Liver (tissue), 9 donors: ENCODE measurements around the gene GPANK1. TPM values are rescaled to one million over a fixed set of nuclear protein-coding genes. Genes with fewer than 3 reads are reported as not detected.

Source experiments
- DNase-seq: peaks from one replicate; pipeline ENCODE4 v3.0.0-alpha.2; 2017; ENCODE audit warnings: low spot score
- H3K27ac ChIP-seq, 2 donors: one replicate each; pipeline ENCODE4 v1.7.0; 2013; ENCODE audit warnings: inconsistent platforms in 2 of 2, low read length in 2 of 2, control low read depth in 1 of 2, low read depth in 1 of 2, mild to moderate bottlenecking in 1 of 2
- H3K27me3 ChIP-seq, 4 donors: one replicate each; pipeline versions ENCODE4 v1.6.1 to v1.7.0; 2013; ENCODE audit warnings: low read length in 3 of 4, inconsistent platforms in 1 of 4, mild to moderate bottlenecking in 1 of 4, moderate library complexity in 1 of 4; ENCODE audit not compliant: control insufficient read depth in 4 of 4, insufficient read depth in 4 of 4
- H3K36me3 ChIP-seq, 4 donors: one replicate each; pipeline versions ENCODE4 v1.6.1 to v1.7.0; 2013; ENCODE audit warnings: low read length in 3 of 4, mild to moderate bottlenecking in 3 of 4, low read depth in 1 of 4, moderate library complexity in 1 of 4; ENCODE audit not compliant: control insufficient read depth in 4 of 4, insufficient read depth in 3 of 4
- H3K4me1 ChIP-seq, 4 donors: one replicate each; pipeline versions ENCODE4 v1.6.1 to v1.7.0; 2013; ENCODE audit warnings: low read length in 3 of 4, mild to moderate bottlenecking in 3 of 4, moderate library complexity in 1 of 4; ENCODE audit not compliant: control insufficient read depth in 4 of 4, insufficient read depth in 4 of 4
- H3K4me3 ChIP-seq, 3 donors: one replicate each; pipeline versions ENCODE4 v1.6.1 to v1.7.0; 2013; ENCODE audit warnings: low read length in 3 of 3, control low read depth in 1 of 3, low read depth in 1 of 3, mild to moderate bottlenecking in 1 of 3
- H3K9ac ChIP-seq, 2 donors: one replicate each; pipeline ENCODE4 v1.7.0; 2013; ENCODE audit warnings: low read length in 2 of 2, mild to moderate bottlenecking in 2 of 2, moderate library complexity in 2 of 2, control low read depth in 1 of 2, low read depth in 1 of 2
- H3K9me3 ChIP-seq, 4 donors: one replicate each; pipeline versions ENCODE4 v1.6.1 to v1.7.0; 2013; ENCODE audit warnings: low read length in 3 of 4; ENCODE audit not compliant: control insufficient read depth in 4 of 4
- ATF3 ChIP-seq: IDR thresholded peaks from 2 replicates; pipeline ENCODE4 v1.6.1; 2016; ENCODE audit warnings: antibody characterized with exemption
- CTCF ChIP-seq: fragments of 150-350 bp; IDR thresholded peaks from 2 replicates; pipeline ENCODE4 v1.5.1; 2017; ENCODE audit warnings: improper control_type of control experiment, low read depth, low read length; ENCODE audit not compliant: missing input control
- EGR1 ChIP-seq, 2 donors: IDR thresholded peaks; 2 replicates each; pipeline ENCODE4 v1.6.1; 2016 to 2018; ENCODE audit warnings: antibody characterized with exemption in 2 of 2, low read depth in 2 of 2
- FOXA1 ChIP-seq: IDR thresholded peaks from 2 replicates; pipeline ENCODE4 v1.6.1; 2016; ENCODE audit warnings: antibody characterized with exemption
- FOXA2 ChIP-seq: IDR thresholded peaks from 2 replicates; pipeline ENCODE4 v1.6.1; 2016; ENCODE audit warnings: antibody characterized with exemption
- GABPA ChIP-seq, 2 donors: IDR thresholded peaks in 1 of 2; conservative IDR thresholded peaks in 1 of 2; 2 replicates each; pipeline ENCODE4 v1.6.1; 2016; ENCODE audit warnings: antibody characterized with exemption in 2 of 2, mild to moderate bottlenecking in 1 of 2, moderate library complexity in 1 of 2
- HNF4A ChIP-seq, 2 donors: conservative IDR thresholded peaks; 2 replicates each; pipeline ENCODE4 v1.6.1; 2016; ENCODE audit warnings: antibody characterized with exemption in 2 of 2, mild to moderate bottlenecking in 2 of 2
- HNF4G ChIP-seq: IDR thresholded peaks from 2 replicates; pipeline ENCODE4 v1.6.1; 2016; ENCODE audit warnings: antibody characterized with exemption
- JUND ChIP-seq, 2 donors: IDR thresholded peaks; 2 replicates each; pipeline ENCODE4 v1.6.1; 2016; ENCODE audit warnings: antibody characterized with exemption in 2 of 2
- NR2F2 ChIP-seq: IDR thresholded peaks from 2 replicates; pipeline ENCODE4 v1.6.1; 2016; ENCODE audit warnings: antibody characterized with exemption
- RAD21 ChIP-seq, 2 donors: IDR thresholded peaks; 2 replicates each; pipeline ENCODE4 v1.6.1; 2016; ENCODE audit warnings: antibody characterized with exemption in 2 of 2, mild to moderate bottlenecking in 2 of 2
- REST ChIP-seq: IDR thresholded peaks from 2 replicates; pipeline ENCODE4 v1.6.1; 2016; ENCODE audit warnings: antibody characterized with exemption, mild to moderate bottlenecking
- RXRA ChIP-seq, 2 donors: IDR thresholded peaks; 2 replicates each; pipeline ENCODE4 v1.6.1; 2017 to 2018; ENCODE audit warnings: antibody characterized with exemption in 2 of 2, mild to moderate bottlenecking in 1 of 2
- SP1 ChIP-seq: IDR thresholded peaks from 2 replicates; pipeline ENCODE4 v1.6.1; 2018; ENCODE audit warnings: antibody characterized with exemption, mild to moderate bottlenecking
- TAF1 ChIP-seq: conservative IDR thresholded peaks from 2 replicates; pipeline ENCODE4 v1.6.1; 2016; ENCODE audit warnings: antibody characterized with exemption, mild to moderate bottlenecking
- YY1 ChIP-seq: IDR thresholded peaks from 2 replicates; pipeline ENCODE4 v1.6.1; 2016; ENCODE audit warnings: antibody characterized with exemption, mild to moderate bottlenecking
- ZBTB33 ChIP-seq: IDR thresholded peaks from 2 replicates; pipeline ENCODE4 v1.6.1; 2016; ENCODE audit warnings: antibody characterized with exemption
- WGBS: extraction: QIAGEN DNeasy Blood & Tissue Kit; methylation state at CpG from one replicate; pipeline ENCODE4 v1.1.7; 2013; 5-methylcytosine and 5-hydroxymethylcytosine counted together
- polyA plus RNA-seq, 2 donors: library from polyadenylated mRNA; stranded (reverse) in 1 of 2; unstranded in 1 of 2; fragments of 200-250 nt in 1 of 2; fragments of >200 nt in 1 of 2; fragmentation: Nextera tagmentation in 1 of 2; extraction: Ambion mirVana in 1 of 2; gene quantifications; one replicate each; pipeline versions ENCODE4 v1.2.1 to v1.2.3, GENCODE V29; 2013 to 2015
- total RNA-seq, 2 donors: library from RNA; depleted of rRNA; stranded (reverse); fragments of >200 nt; gene quantifications; one replicate each; pipeline ENCODE4 v1.2.3, GENCODE V29; 2014
- TF ChIP-seq, protein P1 (sequence below): IDR thresholded peaks from 2 replicates; pipeline ENCODE4 v1.6.1; 2016; ENCODE audit warnings: antibody characterized with exemption
- donor health status: healthy.
- donor health status: healthy.
- donor health status: healthy.
- donor health status: healthy.
- donor health status: healthy.

The GPANK1 gene
- total and polyA plus RNA-seq, 4 donors, result 7.6 to 13.9 (median 11.2) TPM

- Histone ChIP-seq H3K4me1 (peaks cover 16 to 84% (median 68%) of the 10 kb centered on the region in 4 donors), H3K4me3 (no peak overlapping the region), H3K36me3 (peaks cover 0 to 7% (median 6%) of the 10 kb centered on the region in 4 donors), H3K9me3 (no peaks in the 10 kb centered on the region), H3K27me3 (no peaks in the 10 kb centered on the region), H3K27ac (no peak overlapping the region), H3K9ac (no peak overlapping the region)
- TF ChIP-seq HNF4A (conservative IDR thresholded peaks at IDR 0.05) (no peak), FOXA2 (no peak), FOXA1 (no peak), EGR1 (IDR thresholded peaks at IDR 0.05; ENCODE audit: low read depth in 2 of 2) (no peak), REST (no peak)
- WGBS, result 84% methylated on average over 4 of the region's 4 CpGs
- no peak for DNase-seq
Measured at GRCh38 chr6:31658158-31658688, 6.6 kb downstream of the GPANK1 start.

GRCh38 chr6:31657406-31658157 lies 7.2 kb downstream of the GPANK1 start:
- H3K27me3 ChIP-seq, result no peaks in the 10 kb centered on the region
- H3K9ac ChIP-seq, result no peak overlapping the region

More at GRCh38 chr6:31657406-31658157, 7.2 kb downstream of the GPANK1 start:
- Histone ChIP-seq H3K4me1 (peaks cover 16 to 84% (median 64%) of the 10 kb centered on the region in 4 donors), H3K9me3 (no peaks in the 10 kb centered on the region), H3K27ac (peak overlapping the region in 1 of 2 donors; percentile 45), H3K4me3 (no peak overlapping the region), H3K36me3 (peaks cover 0 to 7% (median 5%) of the 10 kb centered on the region in 4 donors)
- WGBS, result 74% methylated on average over 6 of the region's 6 CpGs
- DNase-seq, result no peak
- TF ChIP-seq FOXA1 (no peak), CTCF (no peak), GABPA (IDR thresholded peaks at IDR 0.05 in 1 of 2, conservative IDR thresholded peaks at IDR 0.05 in 1 of 2) (no peak), HNF4G (no peak), REST (no peak), NR2F2 (no peak), ATF3 (no peak), YY1 (no peak), ZBTB33 (no peak), FOXA2 (no peak), RAD21 (IDR thresholded peaks at IDR 0.05) (no peak), SP1 (no peak), HNF4A (conservative IDR thresholded peaks at IDR 0.05) (no peak), TAF1 (no peak), RXRA (IDR thresholded peaks at IDR 0.05) (no peak), EGR1 (IDR thresholded peaks at IDR 0.05; ENCODE audit: low read depth in 2 of 2) (no peak), JUND (IDR thresholded peaks at IDR 0.05) (no peak)
- TF ChIP-seq, protein P1, sequence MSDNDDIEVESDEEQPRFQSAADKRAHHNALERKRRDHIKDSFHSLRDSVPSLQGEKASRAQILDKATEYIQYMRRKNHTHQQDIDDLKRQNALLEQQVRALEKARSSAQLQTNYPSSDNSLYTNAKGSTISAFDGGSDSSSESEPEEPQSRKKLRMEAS, result no peak
